Central memory CD8-positive, alpha-beta T cell (primary cell): Measurements from ENCODE around the gene NMBR.
A peak's percentile ranks its signal among the peaks of the same experiment; 100 is the strongest.
"Not testable (repeated sequence)": the region's sequence is repeated elsewhere in the genome, so short reads cannot be mapped to it uniquely, and the experiment has no call there.

Experiments
- ATAC-seq: fragments of 150-1000 bp; cut with Tn5 transposase; replicated peaks from 2 replicates; pipeline ENCODE4 v1.10.0; 2022; ENCODE audit warnings: mild to moderate bottlenecking, moderate FRiP score, moderate number of reproducible peaks; ENCODE audit not compliant: poor library complexity, severe bottlenecking; ENCODE audit errors: extremely low read depth
- DNase-seq, 2 donors: peaks; one replicate each; pipeline ENCODE4 v3.0.0; 2021; ENCODE audit warnings: low spot score in 2 of 2
- H3K27ac Mint-ChIP-seq: one replicate; pipeline ENCODE4 v1.8.0; 2022; ENCODE audit warnings: low read depth, mild to moderate bottlenecking, moderate library complexity, mixed read lengths
- H3K27me3 Mint-ChIP-seq: one replicate; pipeline ENCODE4 v1.8.0; 2022; ENCODE audit warnings: mixed read lengths
- H3K36me3 Mint-ChIP-seq: one replicate; pipeline ENCODE4 v1.8.0; 2022; ENCODE audit warnings: mild to moderate bottlenecking, moderate library complexity, mixed read lengths; ENCODE audit not compliant: insufficient read depth
- H3K4me1 Mint-ChIP-seq: one replicate; pipeline ENCODE4 v1.8.0; 2022; ENCODE audit warnings: mixed read lengths
- H3K4me3 Mint-ChIP-seq: one replicate; pipeline ENCODE4 v1.8.0; 2022; ENCODE audit warnings: mild to moderate bottlenecking, moderate library complexity, mixed read lengths
- H3K9me3 Mint-ChIP-seq: one replicate; pipeline ENCODE4 v1.8.0; 2022; ENCODE audit warnings: mixed read lengths

NMBR gene

GRCh38 chr6:142146828-142147662 lies at the start of gene NMBR, which contains the start of gene VTA1:
NMBR (minus strand) TSS chr6:142147122; CDS start chr6:142088658, 58,464 bp downstream.
VTA1 (plus strand) TSS chr6:142147263; CDS start chr6:142147288, 25 bp downstream.
- no peaks in the 10 kb centered on the region for H3K9me3 Mint-ChIP-seq
- DNase-seq (peak; percentile 91 to 93), ATAC-seq (peak; percentile 98)
- H3K4me3 Mint-ChIP-seq: peak within 1 kb of the TSS; percentile 97
- peak within 1 kb of the TSS; percentile 96 for H3K27ac Mint-ChIP-seq
- no peaks in the 10 kb centered on the region for H3K27me3 Mint-ChIP-seq
- H3K4me1 Mint-ChIP-seq: peaks cover 57% of the 10 kb centered on the region
- peaks cover 15% of the 10 kb centered on the region for H3K36me3 Mint-ChIP-seq

DNA sequence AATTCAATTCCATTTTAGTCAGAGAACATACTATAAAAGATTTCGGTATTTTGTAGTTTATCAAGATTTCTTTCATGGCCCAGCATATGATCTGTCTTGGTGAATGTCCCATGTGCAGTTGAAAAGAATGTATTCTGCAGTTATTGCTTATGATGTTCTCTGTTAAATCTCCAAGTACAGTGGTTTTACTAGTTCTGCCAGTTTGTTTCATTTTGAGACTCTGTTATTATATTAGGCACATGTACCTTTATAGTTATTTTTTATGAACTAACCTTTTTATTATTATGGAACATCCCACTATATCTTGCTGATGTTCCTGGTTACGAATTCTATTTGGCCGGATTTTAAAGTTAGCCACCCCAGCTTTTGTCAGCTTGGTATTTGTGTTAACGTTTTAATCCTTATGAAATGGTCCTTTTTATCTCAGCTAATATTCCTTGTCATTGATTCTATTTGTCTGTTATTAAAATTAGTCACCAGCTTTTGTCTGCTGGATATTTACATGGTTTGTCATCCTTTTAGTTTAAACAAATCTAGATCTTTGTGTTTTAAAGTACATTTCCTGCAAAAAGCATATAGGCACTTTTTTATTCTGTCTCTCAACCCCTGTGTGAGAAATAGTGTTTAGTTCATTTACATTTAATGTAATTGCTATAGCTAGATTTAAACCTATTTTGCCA lies 49.1 kb upstream of the NMBR start:
- no peak for DNase-seq
- peaks cover 41% of the 10 kb centered on the region for H3K4me1 Mint-ChIP-seq
- no peaks in the 10 kb centered on the region for H3K27me3 Mint-ChIP-seq
- no peak overlapping the region for H3K4me3 Mint-ChIP-seq
- ATAC-seq: no peak
- H3K27ac Mint-ChIP-seq: peak overlapping the region; percentile 85
- H3K9me3 Mint-ChIP-seq: no peaks in the 10 kb centered on the region
- peaks cover 13% of the 10 kb centered on the region for H3K36me3 Mint-ChIP-seq

DNA sequence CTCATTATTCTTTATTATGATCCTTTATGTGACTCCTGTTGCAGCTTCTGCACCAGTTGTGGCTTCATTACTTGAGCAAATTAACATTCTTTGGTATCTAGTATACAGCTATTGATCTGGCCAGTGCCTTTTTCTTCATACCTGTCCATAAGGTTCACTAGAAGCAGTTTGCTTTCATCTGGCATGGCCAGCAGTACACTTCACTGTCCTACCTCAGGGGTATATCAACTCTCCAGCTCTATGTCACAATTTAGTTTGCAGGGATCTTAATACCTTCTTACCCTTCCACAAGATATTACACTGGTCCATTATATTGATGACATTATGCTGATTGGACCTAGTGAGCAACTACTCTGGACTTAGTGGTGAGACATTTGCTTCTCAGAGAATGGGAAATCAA lies 46.7 kb upstream of the NMBR start:
- H3K36me3 Mint-ChIP-seq: peaks cover 10% of the 10 kb centered on the region
- DNase-seq (no peak), ATAC-seq (no peak)
- H3K9me3 Mint-ChIP-seq: no peaks in the 10 kb centered on the region
- no peak overlapping the region for H3K27ac Mint-ChIP-seq
- H3K4me3 Mint-ChIP-seq: no peak overlapping the region
- H3K4me1 Mint-ChIP-seq: peaks cover 36% of the 10 kb centered on the region
- H3K27me3 Mint-ChIP-seq: no peaks in the 10 kb centered on the region

- Mint-ChIP-seq H3K4me3 (no peak overlapping the region), H3K27ac (no peak overlapping the region), H3K27me3 (no peaks in the 10 kb centered on the region), H3K36me3 (peaks cover 4% of the 10 kb centered on the region), H3K4me1 (peaks cover 32% of the 10 kb centered on the region), H3K9me3 (no peaks in the 10 kb centered on the region)
- DNase-seq (no peak), ATAC-seq (no peak)
Observed at GRCh38 chr6:142192343-142192742, 45.4 kb upstream of the NMBR start.

DNA sequence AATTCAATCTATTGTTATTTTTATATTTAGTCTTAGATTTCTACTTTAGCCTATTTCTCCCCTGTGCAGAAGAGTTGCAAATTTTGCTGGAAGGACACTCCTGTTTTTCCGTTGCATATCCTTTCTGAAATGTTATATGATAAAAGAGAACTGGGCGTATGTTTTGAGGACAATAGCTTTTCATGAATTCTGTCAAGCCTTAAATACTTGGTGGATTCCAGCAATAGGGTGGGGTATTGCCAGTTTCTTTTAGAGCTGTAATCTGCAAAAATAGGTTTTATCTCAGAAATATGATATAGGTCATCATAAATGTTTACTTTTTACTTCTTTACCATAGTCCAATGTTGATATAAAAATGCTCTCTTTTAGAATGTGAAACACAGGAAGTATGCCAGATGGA lies 42.1 kb upstream of the NMBR start:
- DNase-seq (no peak), ATAC-seq (no peak)
- peaks cover 6% of the 10 kb centered on the region for H3K36me3 Mint-ChIP-seq
- H3K4me3 Mint-ChIP-seq: no peak overlapping the region
- H3K27me3 Mint-ChIP-seq: no peaks in the 10 kb centered on the region
- H3K9me3 Mint-ChIP-seq: no peaks in the 10 kb centered on the region
- H3K4me1 Mint-ChIP-seq: peaks cover 25% of the 10 kb centered on the region
- H3K27ac Mint-ChIP-seq: no peak overlapping the region

GRCh38 chr6:142188341-142188740 lies 41.4 kb upstream of the NMBR start:
- not testable (repeated sequence) for H3K27me3 Mint-ChIP-seq, H3K4me3 Mint-ChIP-seq, DNase-seq, H3K27ac Mint-ChIP-seq, H3K9me3 Mint-ChIP-seq, H3K36me3 Mint-ChIP-seq, ATAC-seq
- H3K4me1 Mint-ChIP-seq: peaks cover 18% of the 10 kb centered on the region

DNA sequence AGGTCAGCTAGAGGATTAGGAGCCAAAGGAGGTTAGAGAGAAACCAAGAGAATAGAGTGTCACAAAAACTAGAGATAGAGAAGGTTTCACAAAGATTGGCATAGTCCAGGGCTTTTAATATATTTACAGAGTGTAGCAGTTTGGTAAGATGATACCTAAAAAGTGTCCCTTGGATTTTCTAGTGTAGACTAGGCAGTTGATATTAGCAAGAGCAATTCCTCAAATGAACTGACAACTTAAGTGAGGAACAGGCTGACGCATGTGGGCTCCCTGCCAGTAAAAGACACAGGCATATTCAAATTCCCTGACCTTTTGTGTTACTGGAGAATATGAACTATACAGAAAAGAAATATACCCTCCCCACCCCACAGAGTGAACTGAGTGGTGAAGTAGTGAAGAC lies 40.3 kb upstream of the NMBR start:
- Mint-ChIP-seq H3K4me3 (no peak overlapping the region), H3K27ac (no peak overlapping the region), H3K9me3 (no peaks in the 10 kb centered on the region), H3K4me1 (peaks cover 21% of the 10 kb centered on the region), H3K27me3 (no peaks in the 10 kb centered on the region), H3K36me3 (peaks cover 8% of the 10 kb centered on the region)
- ATAC-seq (no peak), DNase-seq (no peak)

DNA sequence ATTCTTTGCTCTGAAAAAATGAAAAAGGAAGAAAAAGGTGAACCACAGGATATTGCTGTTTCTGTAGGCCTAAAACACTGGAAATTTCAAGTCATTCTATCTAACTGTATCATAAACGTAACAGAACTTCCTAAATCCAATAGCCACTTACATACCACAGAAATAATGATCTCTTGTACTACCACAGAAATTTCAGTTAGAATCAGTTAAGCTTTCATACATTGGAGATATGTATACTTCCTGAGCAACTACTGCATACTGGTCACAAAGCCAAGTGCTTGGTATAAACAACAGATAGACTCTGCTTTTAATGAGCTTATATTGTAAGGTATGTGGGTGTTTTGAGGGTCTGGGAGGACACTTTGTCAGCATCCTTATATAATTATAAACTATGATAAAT lies 38.7 kb upstream of the NMBR start:
- ATAC-seq: no peak
- Mint-ChIP-seq H3K9me3 (no peaks in the 10 kb centered on the region), H3K27me3 (no peaks in the 10 kb centered on the region), H3K4me1 (peaks cover 28% of the 10 kb centered on the region), H3K36me3 (peaks cover 8% of the 10 kb centered on the region), H3K27ac (peak overlapping the region; percentile 4), H3K4me3 (no peak overlapping the region)
- DNase-seq: no peak

DNA sequence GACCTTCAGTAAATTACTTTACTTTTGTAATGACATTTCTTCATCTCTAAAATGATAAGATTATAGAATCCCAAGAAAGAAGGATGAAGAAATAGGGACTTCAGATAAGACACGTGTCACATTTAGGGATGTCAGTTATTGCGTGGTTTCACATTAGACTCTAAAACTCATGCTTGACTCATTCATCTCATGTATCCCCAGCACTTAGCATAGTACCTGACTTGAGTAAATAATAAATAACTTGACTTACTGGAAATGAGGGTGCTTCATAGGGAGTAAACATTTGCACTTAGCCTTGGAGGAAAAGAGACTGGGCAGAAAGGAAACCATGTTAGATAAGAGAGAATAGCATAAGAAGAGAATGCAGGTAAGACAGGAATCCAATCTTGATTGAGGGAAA lies 37.4 kb upstream of the NMBR start:
- no peak for DNase-seq
- no peak for ATAC-seq
- peaks cover 4% of the 10 kb centered on the region for H3K36me3 Mint-ChIP-seq
- H3K27ac Mint-ChIP-seq: no peak overlapping the region
- no peak overlapping the region for H3K4me3 Mint-ChIP-seq
- no peaks in the 10 kb centered on the region for H3K9me3 Mint-ChIP-seq
- no peaks in the 10 kb centered on the region for H3K27me3 Mint-ChIP-seq
- H3K4me1 Mint-ChIP-seq: peaks cover 31% of the 10 kb centered on the region

DNA sequence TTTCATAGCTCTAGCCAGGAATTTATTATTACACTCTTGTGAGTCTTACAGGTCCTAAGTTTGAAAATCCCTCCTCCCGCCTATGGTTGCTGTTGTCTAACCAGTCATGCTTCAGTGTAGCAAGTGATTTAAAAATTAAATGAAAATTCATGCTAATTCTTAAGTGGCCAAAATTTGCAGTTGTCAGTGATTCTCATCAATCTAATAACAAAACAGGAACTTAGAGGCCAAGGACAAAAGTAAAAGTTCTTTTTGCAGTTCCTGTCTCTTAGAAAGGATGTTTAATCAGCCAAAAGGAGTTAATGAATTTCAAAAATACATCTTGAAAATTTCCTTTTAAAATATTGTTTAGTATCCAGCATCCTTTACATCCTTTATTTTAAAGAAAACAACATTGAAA lies 36.4 kb upstream of the NMBR start:
- ATAC-seq (no peak), DNase-seq (no peak)
- Mint-ChIP-seq H3K9me3 (no peaks in the 10 kb centered on the region), H3K27ac (no peak overlapping the region), H3K27me3 (no peaks in the 10 kb centered on the region), H3K4me1 (peaks cover 31% of the 10 kb centered on the region), H3K4me3 (no peak overlapping the region), H3K36me3 (peaks cover 5% of the 10 kb centered on the region)

GRCh38 chr6:142182004-142182403 lies 35.1 kb upstream of the NMBR start:
- no peak overlapping the region for H3K27ac Mint-ChIP-seq
- no peak for DNase-seq
- no peak overlapping the region for H3K4me3 Mint-ChIP-seq
- no peaks in the 10 kb centered on the region for H3K9me3 Mint-ChIP-seq
- H3K4me1 Mint-ChIP-seq: peaks cover 30% of the 10 kb centered on the region
- no peak for ATAC-seq
- H3K36me3 Mint-ChIP-seq: peaks cover 12% of the 10 kb centered on the region
- H3K27me3 Mint-ChIP-seq: no peaks in the 10 kb centered on the region

DNA sequence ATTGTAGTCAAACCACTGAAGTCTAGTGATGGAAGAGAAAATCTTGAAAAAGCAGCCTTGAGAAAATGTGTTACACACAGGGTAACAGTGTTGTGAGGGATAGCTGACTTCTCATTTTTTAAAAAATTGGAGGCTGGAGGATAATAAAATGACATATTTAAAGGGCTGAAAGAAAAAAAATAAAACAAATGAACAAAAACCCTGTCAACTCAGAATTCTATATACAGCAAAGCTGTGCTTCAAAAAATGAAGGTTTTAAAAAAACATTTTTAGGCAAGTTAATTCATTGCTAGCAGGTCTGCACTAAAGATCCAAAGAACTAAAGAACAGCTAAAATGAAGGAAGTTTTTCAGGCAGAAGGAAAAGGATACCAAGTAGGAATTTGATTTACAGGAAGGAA lies 31.2 kb upstream of the NMBR start:
- Mint-ChIP-seq H3K27ac (no peak overlapping the region), H3K9me3 (no peaks in the 10 kb centered on the region), H3K36me3 (peaks cover 33% of the 10 kb centered on the region), H3K4me3 (no peak overlapping the region), H3K4me1 (peaks cover 30% of the 10 kb centered on the region), H3K27me3 (no peaks in the 10 kb centered on the region)
- ATAC-seq (no peak), DNase-seq (no peak)

- Mint-ChIP-seq H3K36me3 (peaks cover 53% of the 10 kb centered on the region), H3K27ac (no peak overlapping the region), H3K4me1 (peaks cover 13% of the 10 kb centered on the region), H3K27me3 (no peaks in the 10 kb centered on the region), H3K9me3 (no peaks in the 10 kb centered on the region), H3K4me3 (no peak overlapping the region)
- DNase-seq (no peak), ATAC-seq (no peak)
Observed at GRCh38 chr6:142174703-142175102, 27.8 kb upstream of the NMBR start.
